BJ (cell line): ENCODE results near the gene SH2D1B. TPM values are rescaled to one million over a fixed set of nuclear protein-coding genes. Genes with fewer than 3 reads are reported as not detected.

ENCODE experiments used
- CTCF ChIA-PET: fragments of 350-600 bp; formaldehyde crosslinking; extraction: SDS; loops from one replicate; lab custom pipeline; 2021; ENCODE audit warnings: antibody characterized with exemption, inconsistent platforms; lab: Yijun Ruan, JAX
- POLR2A ChIA-PET: fragments of 300-600 bp; sonication (Branson Sonifier 250); formaldehyde crosslinking; extraction: SDS; loops from one replicate; lab custom pipeline; 2021; ENCODE audit warnings: antibody characterized with exemption; lab: Charles Lee
- DNase-seq: peaks from one replicate; pipeline ENCODE4 v3.0.0-alpha.2; 2011; ENCODE audit warnings: low read depth
- H3K27me3 ChIP-seq: 2 replicates; pipeline ENCODE4 v1.6.0; 2011; ENCODE audit warnings: low read length; ENCODE audit not compliant: control insufficient read depth, insufficient read depth
- H3K36me3 ChIP-seq: 2 replicates; pipeline ENCODE4 v1.5.1; 2011; ENCODE audit warnings: low read length; ENCODE audit not compliant: control insufficient read depth, insufficient read depth
- H3K4me3 ChIP-seq: 2 replicates; pipeline ENCODE4 v1.5.1; 2011; ENCODE audit warnings: low read depth, mild to moderate bottlenecking, control low read depth, low read length
- CTCF ChIP-seq: IDR thresholded peaks from 2 replicates; pipeline ENCODE4 v1.5.1; 2011; ENCODE audit warnings: low read depth, mild to moderate bottlenecking, control low read depth, inconsistent platforms, low read length, moderate library complexity; ENCODE audit not compliant: insufficient read depth
- polyA plus RNA-seq: library from polyadenylated mRNA; depleted of rRNA; stranded (reverse); fragments of >200 nt; gene quantifications from 2 replicates; pipeline ENCODE4 v1.2.3, GENCODE V29; 2011

Gene SH2D1B
- polyA plus RNA-seq, 1 experiment: not detected

GRCh38 chr1:162365284-162366020, 46.5 kb downstream of the SH2D1B start:
- H3K4me3 ChIP-seq: no peak overlapping the region
- CTCF ChIA-PET: interaction anchor here (1.1 to 3.5 kb wide), 4 partner anchors 8 to 435 kb away, joined by 3 to 35 read pairs (median 5); no protein-coding TSS in a partner anchor

DNA sequence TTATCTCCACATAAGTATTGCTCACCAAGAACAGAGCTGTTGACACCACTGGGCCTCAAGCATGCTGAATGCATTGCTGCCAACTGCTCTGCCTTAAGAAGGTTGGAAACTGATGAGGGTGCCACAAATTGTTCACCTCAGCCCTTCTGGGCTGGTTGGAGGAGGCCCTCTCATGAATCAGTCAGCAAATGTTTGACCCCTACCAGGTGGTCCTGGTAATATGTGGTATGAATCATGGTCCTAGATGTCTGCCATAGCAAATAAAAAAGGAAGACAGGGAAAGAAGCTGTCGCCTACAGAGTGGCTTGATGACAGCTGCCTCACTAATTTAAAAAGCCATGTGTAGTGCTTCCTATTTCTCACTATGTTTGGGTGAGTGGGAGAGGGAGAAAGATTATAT, 47.4 kb downstream of the SH2D1B start:
- ChIA-PET POLR2A (no interaction called here), CTCF (interaction anchor here (1.1 kb wide), 1 partner anchor 308 kb away, joined by 3 read pairs; no protein-coding TSS in a partner anchor)
- H3K27me3 ChIP-seq: peaks cover 1% of the 10 kb centered on the region; the same call in 1 of the 2 replicates
- no peak for DNase-seq
- TF ChIP-seq CTCF: no peak
- H3K36me3 ChIP-seq: no peaks in the 10 kb centered on the region
- no peak overlapping the region for H3K4me3 ChIP-seq

More at GRCh38 chr1:162365284-162366020, 46.5 kb downstream of the SH2D1B start:
- no peak for DNase-seq
- Histone ChIP-seq H3K36me3 (no peaks in the 10 kb centered on the region), H3K27me3 (peaks cover 1% of the 10 kb centered on the region; the same call in 1 of the 2 replicates)
- POLR2A ChIA-PET: no interaction called here
- TF ChIP-seq CTCF: no peak

DNA sequence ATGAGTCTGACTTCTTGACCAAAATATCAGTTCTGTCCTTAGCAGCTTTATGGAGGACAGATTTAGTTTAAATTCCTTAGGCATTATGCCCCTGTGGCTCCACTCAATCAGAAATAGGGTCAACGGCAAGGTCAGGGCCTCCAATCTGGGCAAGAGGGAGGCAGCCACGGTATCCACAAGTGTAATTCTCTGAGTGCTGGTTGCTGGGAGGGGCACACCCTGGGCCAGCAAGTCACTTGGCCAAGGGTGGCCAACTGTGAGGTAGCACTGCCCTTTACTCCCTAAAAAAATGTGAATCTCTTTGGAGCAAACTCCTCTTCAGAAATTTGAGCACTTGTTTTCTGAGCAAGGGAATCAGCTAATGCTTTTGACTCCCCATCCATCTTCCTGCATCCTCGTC, 48.1 kb downstream of the SH2D1B start:
- POLR2A ChIA-PET: no interaction called here

GRCh38 chr1:162361349-162361748, 50.6 kb downstream of the SH2D1B start:
- Histone ChIP-seq H3K27me3 (peaks cover 1% of the 10 kb centered on the region; the same call in 1 of the 2 replicates), H3K36me3 (no peaks in the 10 kb centered on the region), H3K4me3 (no peak overlapping the region)
- POLR2A ChIA-PET: no interaction called here
- no peak for DNase-seq
- CTCF ChIA-PET: no interaction called here
- no peak for TF ChIP-seq CTCF

More for the DNA sequence above, 48.1 kb downstream of the SH2D1B start:
- H3K36me3 ChIP-seq: no peaks in the 10 kb centered on the region
- no peak overlapping the region for H3K4me3 ChIP-seq
- peaks cover 1% of the 10 kb centered on the region; the same call in 1 of the 2 replicates for H3K27me3 ChIP-seq
- TF ChIP-seq CTCF: no peak
- DNase-seq: no peak
- CTCF ChIA-PET: no interaction called here

DNA sequence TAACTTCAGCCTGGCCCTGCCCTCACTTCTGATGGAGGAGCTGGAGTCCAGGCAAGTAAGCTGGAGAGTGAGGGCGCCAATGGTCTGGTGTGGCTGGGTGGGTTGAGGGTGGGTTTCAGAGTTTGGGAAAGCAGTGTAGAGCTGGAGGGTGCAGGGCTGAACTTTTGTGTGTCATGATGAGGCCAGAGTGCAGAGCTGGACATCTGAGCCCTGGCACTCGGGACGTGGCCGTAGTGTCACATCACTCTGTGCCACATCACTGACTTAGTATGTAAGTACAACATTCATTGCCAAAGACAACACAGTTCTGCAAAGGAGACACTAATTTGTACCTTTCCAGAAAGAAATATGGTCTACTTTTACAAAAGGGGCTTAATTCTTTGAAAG, 51.1 kb downstream of the SH2D1B start:
- H3K27me3 ChIP-seq: no peaks in the 10 kb centered on the region; the same call in 1 of the 2 replicates
- no peaks in the 10 kb centered on the region for H3K36me3 ChIP-seq
- DNase-seq: no peak
- POLR2A ChIA-PET: no interaction called here
- no peak overlapping the region for H3K4me3 ChIP-seq
- no peak for TF ChIP-seq CTCF
- CTCF ChIA-PET: no interaction called here
